ENCODE data around the gene DDX52. TPM values are rescaled to one million over a fixed set of nuclear protein-coding genes. Genes with fewer than 3 reads are reported as not detected.

The DDX52 gene
- total RNA-seq, 1 experiment from 2014 or later = 65.4 TPM

- Mint-ChIP-seq H3K27ac (no peak overlapping the region), H3K9me3 (no peaks in the 10 kb centered on the region), H3K27me3 (ENCODE audit: low read depth) (no peaks in the 10 kb centered on the region; the same call in 1 of the 2 replicates), H3K36me3 (ENCODE audit: insufficient read depth in 1 of 3, low read depth in 3 of 3) (no peaks in the 10 kb centered on the region), H3K4me3 (no peak overlapping the region), H3K4me1 (peaks cover 5 to 8% of the 10 kb centered on the region in 2 experiments)
- no peak overlapping the region for H2BK15ac ChIP-seq (ENCODE audit: low read depth, low read length)
- H2BK20ac ChIP-seq (ENCODE audit: low read depth, low read length, poor library complexity, severe bottlenecking) = no peak overlapping the region
- no peaks in the 10 kb centered on the region for H3K23me2 ChIP-seq (ENCODE audit: insufficient read length, low read depth, low read length, poor library complexity, severe bottlenecking)
- H3K9me3 ChIP-seq (ENCODE audit: control insufficient read depth, low read depth, low read length) = no peaks in the 10 kb centered on the region
- H2BK5ac ChIP-seq (ENCODE audit: insufficient read length, low read length) = no peak overlapping the region
- H3K23ac ChIP-seq (ENCODE audit: insufficient read length, low read depth, low read length) = no peak overlapping the region
- H4K5ac ChIP-seq (ENCODE audit: insufficient read length, low read depth, low read length) = no peak overlapping the region
- H3K79me2 ChIP-seq (ENCODE audit: insufficient read depth, low read length) = no peaks in the 10 kb centered on the region
- H3K14ac ChIP-seq (ENCODE audit: insufficient read depth, low read length) = no peak overlapping the region
- no peak overlapping the region for H3K27ac ChIP-seq (ENCODE audit: insufficient read length, low read depth, low read length)
- no peak overlapping the region for H3K4ac ChIP-seq (ENCODE audit: low read depth, low read length)
- H2BK120ac ChIP-seq (ENCODE audit: low read depth, low read length, poor library complexity, severe bottlenecking) = no peak overlapping the region
- DNase-seq = no peak
- 0 out of 2 replicates have a peak, but pooled peaks cover 3% of the 10 kb centered on the region for H3K4me1 ChIP-seq (ENCODE audit: insufficient read depth, low read length)
- H3K56ac ChIP-seq (ENCODE audit: insufficient read length, low read depth, low read length) = no peak overlapping the region
- no peak overlapping the region for H2AFZ ChIP-seq (ENCODE audit: low read length)
- no peak overlapping the region for H2BK12ac ChIP-seq (ENCODE audit: insufficient read length, low read depth, low read length)
- TF ChIP-seq CTCF (conservative IDR thresholded peaks at IDR 0.05) = no peak
- H3K27me3 ChIP-seq (ENCODE audit: insufficient read depth, low read length) = no peaks in the 10 kb centered on the region
- WGBS (ENCODE audit: extremely low coverage, insufficient read length, low lambda C conversion rate) = no CpG with 5 or more reads among the region's 1 CpG
- H4K8ac ChIP-seq (replicated peaks; ENCODE audit: insufficient read length, low read depth, low read length) = no peak overlapping the region
- no peaks in the 10 kb centered on the region for H4K20me1 ChIP-seq (ENCODE audit: control insufficient read depth, insufficient read depth, insufficient read length)
- no peaks in the 10 kb centered on the region for H3K79me1 ChIP-seq (ENCODE audit: insufficient read depth, low read depth, low read length, poor library complexity, severe bottlenecking)
- H3T11ph ChIP-seq (ENCODE audit: low read length) = no peak overlapping the region
- no peak overlapping the region for H4K91ac ChIP-seq (ENCODE audit: insufficient read length, low read depth, low read length)
- H3K4me2 ChIP-seq (ENCODE audit: insufficient read depth, insufficient read length, low read length) = no peak overlapping the region
- H3K9ac ChIP-seq (ENCODE audit: extremely low read depth, insufficient read length, low read length) = no peak overlapping the region
- H3K18ac ChIP-seq (ENCODE audit: insufficient read length, low read depth, low read length) = no peak overlapping the region
- H2AK5ac ChIP-seq (ENCODE audit: insufficient read length, low read length) = no peak overlapping the region
These were observed 14.0 kb upstream of the DDX52 start for GRCh38 chr17:37657202-37657601.

Data from H9 (cell line).